Neural cell (in vitro differentiated cells): ENCODE data around the gene FBXO4. TPM values are rescaled to one million over a fixed set of nuclear protein-coding genes. Genes with fewer than 3 reads are reported as not detected.

Source experiments
- polyA plus RNA-seq: library from polyadenylated mRNA; depleted of rRNA; stranded (reverse); fragments of >200 nt; gene quantifications from 2 replicates; pipeline ENCODE4 v1.2.3, GENCODE V29; 2014
- small RNA-seq, 3 experiments: library from RNA; depleted of rRNA; stranded (forward); fragments of <200 nt; gene quantifications; one replicate each; pipeline ENCODE3, GENCODE V24; 2012

The FBXO4 gene
- polyA plus RNA-seq, 1 donor from 2014 or later = 3.9 TPM

Small RNAs within 50 kb of the gene (small RNA-seq; reads per million reads assigned to genes)
- 0 to 1.2 (median 0) reads per million in 3 experiments for gene RF00019

Other genes starting within 250 kb of the FBXO4 start
- gene OXCT1, start 54.9 kb upstream of the FBXO4 start, polyA plus RNA-seq = 85.3 and 90.5 TPM in 2 replicates
- gene RIMOC1, start 20.9 kb upstream of the FBXO4 start, polyA plus RNA-seq = 18.5 and 18.7 TPM in 2 replicates